Peyer's patch (tissue), 4 donors: ENCODE measurements around the gene RAE1.

Experiments
- POLR2A ChIP-seq, 2 donors: fragments of 450-650 bp; IDR thresholded peaks; one replicate each; pipeline ENCODE4 v1.5.1; 2017; ENCODE audit warnings: antibody characterized with exemption in 2 of 2, mild to moderate bottlenecking in 2 of 2, moderate library complexity in 2 of 2
- TF ChIP-seq, protein P1 (sequence below), 6 experiments: fragments of 450-650 bp in 4 of 6; fragments of 200-600 bp in 2 of 6; sonication (generic) in 1 of 6; IDR thresholded peaks; one replicate each; pipeline ENCODE4 v1.5.1; 2017 to 2019; ENCODE audit warnings: antibody characterized with exemption in 6 of 6, mild to moderate bottlenecking in 3 of 6, moderate library complexity in 1 of 6

- TF ChIP-seq, protein P1, sequence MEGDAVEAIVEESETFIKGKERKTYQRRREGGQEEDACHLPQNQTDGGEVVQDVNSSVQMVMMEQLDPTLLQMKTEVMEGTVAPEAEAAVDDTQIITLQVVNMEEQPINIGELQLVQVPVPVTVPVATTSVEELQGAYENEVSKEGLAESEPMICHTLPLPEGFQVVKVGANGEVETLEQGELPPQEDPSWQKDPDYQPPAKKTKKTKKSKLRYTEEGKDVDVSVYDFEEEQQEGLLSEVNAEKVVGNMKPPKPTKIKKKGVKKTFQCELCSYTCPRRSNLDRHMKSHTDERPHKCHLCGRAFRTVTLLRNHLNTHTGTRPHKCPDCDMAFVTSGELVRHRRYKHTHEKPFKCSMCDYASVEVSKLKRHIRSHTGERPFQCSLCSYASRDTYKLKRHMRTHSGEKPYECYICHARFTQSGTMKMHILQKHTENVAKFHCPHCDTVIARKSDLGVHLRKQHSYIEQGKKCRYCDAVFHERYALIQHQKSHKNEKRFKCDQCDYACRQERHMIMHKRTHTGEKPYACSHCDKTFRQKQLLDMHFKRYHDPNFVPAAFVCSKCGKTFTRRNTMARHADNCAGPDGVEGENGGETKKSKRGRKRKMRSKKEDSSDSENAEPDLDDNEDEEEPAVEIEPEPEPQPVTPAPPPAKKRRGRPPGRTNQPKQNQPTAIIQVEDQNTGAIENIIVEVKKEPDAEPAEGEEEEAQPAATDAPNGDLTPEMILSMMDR (IDR thresholded peaks at IDR 0.05), result no peak
- no peak for TF ChIP-seq POLR2A (IDR thresholded peaks at IDR 0.05)
Observed at GRCh38 chr20:57364451-57364850, 13.4 kb downstream of the RAE1 start.
